K562 (cell line): ENCODE data around the gene GABRD. TPM values are rescaled to one million over a fixed set of nuclear protein-coding genes. Genes with fewer than 3 reads are reported as not detected.

Experiments
- EGR1 ChIP-seq: fragments of 450-650 bp; conservative IDR thresholded peaks from 2 replicates; pipeline ENCODE4 v1.6.1; 2017; ENCODE audit warnings: mild to moderate bottlenecking
- FOXP1 ChIP-seq: sonication (generic); formaldehyde crosslinking; IDR thresholded peaks from 2 replicates; pipeline ENCODE4 v1.8.0; 2022; ENCODE audit warnings: mild to moderate bottlenecking, missing genetic modification reagents
- GATAD2A ChIP-seq: fragments of 450-650 bp; IDR thresholded peaks from 2 replicates; pipeline ENCODE4 v1.6.1; 2017
- IRF1 ChIP-seq: sonication (generic); formaldehyde crosslinking; IDR thresholded peaks from 2 replicates; pipeline ENCODE4 v1.8.0; 2022; ENCODE audit warnings: missing genetic modification reagents, mild to moderate bottlenecking, borderline replicate concordance
- MAFG ChIP-seq: fragments of 450-650 bp; conservative IDR thresholded peaks from 2 replicates; pipeline ENCODE4 v1.6.1; 2016; ENCODE audit warnings: missing genetic modification characterization, missing compliant biosample characterization
- NR3C1 ChIP-seq: sonication (generic); formaldehyde crosslinking; IDR thresholded peaks from 2 replicates; pipeline ENCODE4 v1.8.1; 2022; ENCODE audit warnings: missing genetic modification reagents
- POLR2B ChIP-seq: fragments of 450-650 bp; IDR thresholded peaks from 2 replicates; pipeline ENCODE4 v1.6.1; 2018; ENCODE audit warnings: low read depth; ENCODE audit not compliant: partially characterized antibody
- REST ChIP-seq, 2 experiments: fragments of 450-650 bp; formaldehyde crosslinking in 1 of 2; IDR thresholded peaks; 2 replicates each; pipeline versions ENCODE4 v1.4.0 to v1.6.1; 2014 to 2020; ENCODE audit warnings: mild to moderate bottlenecking in 2 of 2, borderline replicate concordance in 1 of 2, low read depth in 1 of 2
- TRIM25 ChIP-seq: fragments of 450-650 bp; IDR thresholded peaks from 2 replicates; pipeline ENCODE4 v1.7.0; 2016; ENCODE audit warnings: borderline replicate concordance
- ZBTB7A ChIP-seq: IDR thresholded peaks from 2 replicates; pipeline ENCODE4 v1.6.1; 2011; ENCODE audit warnings: low read depth, mild to moderate bottlenecking, low read length, moderate library complexity, borderline replicate concordance; ENCODE audit not compliant: control insufficient read depth
- ZC3H8 ChIP-seq: fragments of 450-650 bp; IDR thresholded peaks from 2 replicates; pipeline ENCODE4 v1.6.1; 2017
- polyA plus RNA-seq, 8 experiments: library from polyadenylated mRNA; depleted of rRNA in 4 of 8; stranded (reverse) in 5 of 8; unstranded in 3 of 8; fragments of >200 nt; fragmentation: Nextera tagmentation in 2 of 8; fragmentation: Illumina TruSeq in 1 of 8; extraction: Ambion mirVana in 2 of 8; extraction: Trizol in 1 of 8; gene quantifications; 2 replicates each; pipeline versions ENCODE4 v1.2.1 to v1.2.3, GENCODE V29; 2011 to 2014; ENCODE audit warnings: inconsistent platforms in 1 of 8, missing spikeins in 1 of 8
- total RNA-seq, 7 experiments: library from RNA; depleted of rRNA in 6 of 7; stranded (reverse); fragments of >200 nt in 6 of 7; fragmentation: Illumina TruSeq in 2 of 7; extraction: Trizol in 2 of 7; gene quantifications; 2 replicates each; pipeline versions ENCODE4 v1.2.1 to v1.2.3, GENCODE V29; 2011 to 2021; ENCODE audit warnings: low replicate concordance in 1 of 7
- TF ChIP-seq, protein P1 (sequence below): fragments of 250-450 bp; sonication (Bioruptor Pico); IDR thresholded peaks from 2 replicates; pipeline ENCODE4 v1.4.0; 2020
- TF ChIP-seq, protein P2 (sequence below): fragments of 250-450 bp; sonication (Bioruptor Pico); IDR thresholded peaks from 2 replicates; pipeline ENCODE4 v1.8.0; 2021; ENCODE audit warnings: moderate library complexity, mild to moderate bottlenecking, inconsistent platforms

The GABRD gene
- total and polyA plus RNA-seq, 9 of the 15 experiments (the other 6 are each of a cell fraction or from before 2014, with no cell fraction given) = 0.07 TPM; not detected in 8

GRCh38 chr1:2019571-2020309 is 595 bp downstream of the GABRD start (continued):
- TF ChIP-seq REST (IDR thresholded peaks at IDR 0.05; ENCODE audit: borderline replicate concordance) = peak; percentile 97
- peak; percentile 93 for TF ChIP-seq REST (CRISPR knock-in tag; IDR thresholded peaks at IDR 0.05; ENCODE audit: low read depth)
- no peak for TF ChIP-seq IRF1 (CRISPR knock-in tag)
- TF ChIP-seq, protein P1, sequence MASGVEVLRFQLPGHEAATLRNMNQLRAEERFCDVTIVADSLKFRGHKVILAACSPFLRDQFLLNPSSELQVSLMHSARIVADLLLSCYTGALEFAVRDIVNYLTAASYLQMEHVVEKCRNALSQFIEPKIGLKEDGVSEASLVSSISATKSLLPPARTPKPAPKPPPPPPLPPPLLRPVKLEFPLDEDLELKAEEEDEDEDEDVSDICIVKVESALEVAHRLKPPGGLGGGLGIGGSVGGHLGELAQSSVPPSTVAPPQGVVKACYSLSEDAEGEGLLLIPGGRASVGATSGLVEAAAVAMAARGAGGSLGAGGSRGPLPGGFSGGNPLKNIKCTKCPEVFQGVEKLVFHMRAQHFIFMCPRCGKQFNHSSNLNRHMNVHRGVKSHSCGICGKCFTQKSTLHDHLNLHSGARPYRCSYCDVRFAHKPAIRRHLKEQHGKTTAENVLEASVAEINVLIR = no peak
- TF ChIP-seq GATAD2A = no peak
- no peak for TF ChIP-seq MAFG (tag)
- TF ChIP-seq, protein P2, sequence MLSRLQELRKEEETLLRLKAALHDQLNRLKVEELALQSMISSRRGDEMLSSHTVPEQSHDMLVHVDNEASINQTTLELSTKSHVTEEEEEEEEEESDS (CRISPR knock-in tag) = no peak
- TF ChIP-seq ZC3H8 = no peak
- TF ChIP-seq FOXP1 (CRISPR knock-in tag) = no peak; the same call in 1 of the 2 replicates
- 0 out of 2 replicates have a peak, but pooled peaks have one; percentile 70 for TF ChIP-seq NR3C1 (CRISPR knock-in tag)
- no peak for TF ChIP-seq TRIM25
- TF ChIP-seq POLR2B = no peak
- TF ChIP-seq EGR1 = peak; percentile 62
- TF ChIP-seq ZBTB7A = peak; percentile 99
